GM21529 (cell line): ENCODE measurements around the gene CAST.

Experiments
- ATAC-seq: cut with Tn5 transposase; IDR thresholded peaks from one replicate; pipeline ENCODE4 v1.9.1; 2021; ENCODE audit not compliant: unreplicated experiment

CAST gene

DNA sequence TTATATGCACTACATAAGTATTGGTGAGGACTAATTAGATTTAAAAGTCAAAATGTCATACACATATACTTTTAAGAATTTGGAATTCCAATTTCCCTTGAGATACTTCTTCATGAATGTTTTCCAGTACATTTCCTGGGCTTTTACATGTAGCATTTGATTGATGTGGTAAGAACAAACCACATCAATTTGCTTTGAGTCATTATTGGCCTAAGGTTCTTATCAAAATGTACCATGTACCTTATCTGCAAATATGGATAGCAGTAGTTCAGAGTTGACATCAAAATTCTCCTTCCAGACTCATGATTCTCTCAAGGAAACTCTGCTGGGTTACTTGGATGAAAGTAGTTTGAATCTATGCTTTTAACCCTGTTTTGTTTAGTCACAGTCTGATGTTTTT, 2.5 kb downstream of the CAST start:
- no peak for ATAC-seq

DNA sequence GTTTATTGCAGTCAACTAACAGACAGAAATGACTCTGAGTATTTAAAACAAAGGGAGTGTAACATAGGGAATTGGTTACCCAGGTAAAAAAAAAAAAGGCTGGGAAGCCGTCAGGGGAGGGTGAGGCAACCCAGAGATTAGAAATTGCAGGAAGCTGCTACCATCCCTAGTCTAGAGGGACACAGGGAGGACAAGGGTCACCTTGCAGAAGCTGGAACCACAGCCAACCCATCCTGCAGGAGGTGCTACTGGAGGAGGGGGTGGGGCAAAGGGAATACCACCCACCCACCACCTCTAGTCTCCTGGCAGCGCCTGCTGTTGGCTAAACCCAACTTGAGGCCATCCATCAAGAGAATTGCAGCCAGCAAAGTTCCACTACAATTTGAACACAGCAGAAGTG, 6.5 kb downstream of the CAST start:
- ATAC-seq, result no peak

DNA sequence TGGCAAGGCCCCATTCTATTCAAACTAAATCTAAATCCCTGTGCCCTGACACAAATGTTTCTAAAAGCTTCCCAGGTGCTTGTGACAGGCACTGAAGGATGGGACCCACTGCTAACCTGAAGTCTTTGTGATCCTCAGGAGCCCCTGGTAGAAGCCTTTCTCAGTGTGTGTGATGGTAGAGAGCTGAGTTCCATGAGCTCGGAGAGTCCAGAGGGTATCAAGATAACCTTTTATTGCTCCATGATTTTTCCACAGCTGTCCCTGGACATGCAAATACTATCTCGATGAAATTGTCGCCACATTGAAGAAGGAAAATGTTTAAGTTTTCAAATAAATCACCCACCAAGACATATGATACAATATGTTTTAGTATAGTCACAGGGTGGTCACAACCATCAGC, 7.7 kb downstream of the CAST start:
- no peak for ATAC-seq

DNA sequence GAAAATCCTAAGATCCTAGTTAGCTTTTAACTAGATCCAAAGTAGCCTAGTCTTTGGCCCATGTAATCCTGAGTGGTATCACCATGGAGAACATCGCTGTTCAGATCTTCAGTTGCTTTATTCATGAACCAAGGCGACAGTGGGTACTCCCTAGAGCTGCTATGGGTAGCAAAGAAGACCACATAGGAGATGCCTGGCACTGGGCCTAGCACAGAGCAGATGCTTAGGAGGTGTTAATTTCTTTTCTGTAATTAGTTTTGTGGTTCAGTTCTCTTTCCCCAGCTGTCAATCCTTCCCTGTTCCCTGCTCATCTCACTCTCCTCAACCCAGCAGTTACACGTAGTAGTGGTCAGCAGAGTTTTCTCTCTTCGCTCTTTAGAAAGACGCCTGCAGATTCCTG, 9.3 kb downstream of the CAST start:
- ATAC-seq, result no peak

DNA sequence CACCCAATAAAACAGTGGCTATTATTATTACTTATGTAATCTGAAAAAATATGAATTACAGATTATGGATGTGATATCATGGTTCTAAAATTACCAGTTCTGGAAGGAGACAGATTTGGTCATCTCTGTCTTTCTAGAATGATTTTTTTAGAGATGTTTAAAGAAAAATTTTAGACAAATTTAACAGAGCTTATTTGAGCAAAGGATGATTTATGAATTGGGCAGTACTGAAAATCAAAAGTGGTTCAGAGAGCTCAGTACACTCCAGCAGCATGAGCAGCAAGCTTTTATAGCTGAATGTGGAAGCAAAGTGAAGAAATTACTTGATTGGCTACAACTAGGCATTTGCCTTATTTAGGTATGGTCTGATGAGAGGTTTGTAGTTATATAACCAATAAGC, 11.0 kb downstream of the CAST start:
- ATAC-seq, result no peak

- no peak for ATAC-seq
Measured at GRCh38 chr5:96675882-96676281, 13.7 kb downstream of the CAST start.

- no peak for ATAC-seq
Measured at GRCh38 chr5:96677496-96677895, 15.3 kb downstream of the CAST start.

DNA sequence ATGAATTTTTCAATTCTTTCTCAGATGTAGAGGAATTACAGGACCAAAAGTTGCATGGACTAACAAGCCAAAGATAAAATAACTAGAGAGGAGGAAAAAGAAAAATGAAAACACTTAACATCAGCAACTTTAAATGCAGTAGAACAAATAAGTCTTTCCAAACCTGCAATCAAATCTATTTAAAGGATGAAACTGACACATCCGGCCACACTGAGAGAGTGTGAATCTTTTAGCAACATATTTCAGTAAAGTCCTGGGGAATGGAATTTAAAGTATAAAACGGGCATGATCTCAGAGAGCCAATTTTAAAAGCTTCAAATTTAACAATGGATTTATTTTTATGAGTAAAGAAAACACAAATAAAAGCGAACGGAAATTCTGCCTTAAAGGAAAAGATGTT, 17.1 kb downstream of the CAST start:
- no peak for ATAC-seq

DNA sequence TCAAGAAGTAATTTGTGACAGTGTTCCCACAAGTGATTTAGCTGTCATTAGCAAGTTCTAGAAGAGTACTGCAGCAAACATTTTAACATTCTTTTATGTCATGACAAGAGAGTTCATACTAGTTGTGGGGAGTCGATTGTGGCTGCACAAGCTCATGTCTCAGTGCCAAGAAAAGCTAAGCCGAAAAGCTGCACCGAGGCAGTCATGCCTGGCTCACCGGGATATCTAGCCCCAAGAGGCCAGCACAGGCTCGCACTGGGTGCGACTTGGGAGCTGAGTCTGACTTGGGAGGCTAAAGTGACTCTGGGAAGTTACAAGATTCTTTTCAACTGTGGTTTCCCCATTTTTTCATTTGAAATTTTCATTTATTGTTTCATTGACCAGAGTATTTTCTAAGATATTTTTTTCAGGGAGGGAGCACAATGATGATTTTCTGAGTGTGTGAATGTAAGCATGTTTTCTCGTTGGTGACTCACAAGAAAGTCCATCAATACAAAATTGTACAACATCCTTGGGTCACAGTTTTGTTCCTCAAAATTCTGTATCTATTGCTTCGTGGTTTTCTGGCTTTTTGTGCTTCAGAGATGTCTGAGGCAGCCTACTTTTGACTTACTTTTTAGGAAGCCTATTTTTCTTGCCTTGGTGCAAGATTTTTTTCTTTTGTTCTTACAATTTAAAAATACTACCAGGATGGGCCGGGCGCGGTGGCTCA, 18.7 kb downstream of the CAST start:
- ATAC-seq, result no peak

GRCh38 chr5:96683392-96683791, 21.2 kb downstream of the CAST start:
- no peak for ATAC-seq

DNA sequence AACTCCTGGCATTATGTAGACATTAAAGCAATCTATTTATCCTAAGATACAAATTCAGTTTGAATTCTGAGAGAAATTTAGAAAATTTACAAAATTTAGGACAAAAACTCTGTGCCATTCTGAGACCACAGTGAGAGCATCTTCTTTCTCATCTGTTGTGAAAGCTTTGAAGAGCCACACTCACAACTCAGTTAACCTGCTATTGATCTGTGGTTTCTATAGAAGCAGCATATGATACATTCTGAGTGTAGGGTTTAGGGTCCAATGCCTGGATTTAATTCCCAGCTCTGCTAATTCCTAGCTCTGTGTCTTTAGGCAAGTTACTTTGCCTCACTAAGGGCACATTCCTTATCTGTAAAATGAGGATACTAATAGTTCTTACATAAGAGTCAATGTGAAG, 21.6 kb downstream of the CAST start:
- no peak for ATAC-seq

DNA sequence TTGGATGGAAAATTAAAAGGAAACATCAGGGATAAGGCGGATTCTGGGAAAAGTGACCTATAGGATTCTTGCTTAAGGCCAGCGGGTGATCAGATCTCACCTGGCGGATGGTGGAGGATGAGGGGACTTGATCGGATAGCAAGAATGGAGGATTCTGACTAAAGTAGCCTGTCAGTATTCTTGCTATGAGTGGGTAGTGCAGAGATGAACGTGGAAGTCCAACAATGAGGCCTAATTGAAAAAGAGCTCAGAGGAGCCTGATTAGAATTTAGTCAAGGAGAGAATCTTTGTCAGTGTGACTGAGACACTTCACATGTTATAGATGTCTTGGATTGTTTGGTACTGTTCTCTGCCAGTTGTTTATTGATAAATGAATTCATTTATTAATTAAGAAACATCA, 24.9 kb downstream of the CAST start:
- no peak for ATAC-seq

- peak; percentile 85 for ATAC-seq
Measured at GRCh38 chr5:96687812-96688453, 25.8 kb downstream of the CAST start.

DNA sequence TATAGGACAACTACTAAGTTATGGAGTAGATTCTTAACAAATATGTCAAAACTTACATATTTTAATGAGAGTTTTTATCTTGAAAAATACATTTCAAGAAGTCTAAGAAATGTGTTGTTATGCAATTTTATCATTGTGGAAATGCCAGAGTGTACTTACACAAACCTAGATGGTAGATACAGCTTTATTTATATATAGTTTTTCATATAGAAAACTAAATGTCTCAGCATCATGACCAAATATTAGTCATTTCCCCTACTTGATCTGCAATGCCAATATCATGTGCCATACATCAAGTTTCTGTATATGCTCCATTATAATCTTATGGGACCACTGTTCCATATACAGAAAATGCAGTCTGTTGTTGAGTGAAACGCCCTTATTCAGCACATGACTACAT, 28.7 kb downstream of the CAST start:
- no peak for ATAC-seq

- ATAC-seq, result no peak
Measured at GRCh38 chr5:96691503-96692303, 29.5 kb downstream of the CAST start.

GRCh38 chr5:96692441-96692840, 30.3 kb downstream of the CAST start:
- no peak for ATAC-seq

DNA sequence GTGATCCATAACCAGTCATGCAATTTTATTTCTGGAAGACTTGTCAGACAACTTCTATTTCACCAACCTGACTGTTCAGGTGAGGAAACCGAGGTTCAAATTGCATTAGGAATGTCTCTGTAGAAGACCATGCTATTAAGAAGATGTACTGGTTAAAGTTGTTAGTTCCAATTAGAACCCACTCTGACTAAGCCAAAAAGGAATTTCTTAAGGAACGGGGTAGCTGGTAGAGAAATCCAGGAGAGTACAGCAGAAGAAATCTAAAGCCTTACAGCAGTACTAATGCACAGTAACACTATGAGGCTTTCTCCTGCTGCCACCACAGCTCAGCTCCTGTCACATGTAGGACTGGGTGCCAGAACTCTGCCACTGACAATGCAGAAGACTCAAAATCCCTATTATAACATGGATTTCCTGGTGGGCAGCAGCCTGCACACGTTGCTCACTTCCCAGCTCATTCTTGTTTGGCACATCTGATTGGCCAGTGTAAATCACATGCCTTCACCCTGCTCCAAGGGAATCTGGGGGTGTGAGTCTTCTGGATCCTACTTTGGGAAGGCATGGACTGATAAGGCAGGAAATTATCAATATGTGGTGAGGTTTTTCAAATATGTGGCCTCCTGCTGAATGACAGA, 37.1 kb downstream of the CAST start:
- no peak for ATAC-seq

DNA sequence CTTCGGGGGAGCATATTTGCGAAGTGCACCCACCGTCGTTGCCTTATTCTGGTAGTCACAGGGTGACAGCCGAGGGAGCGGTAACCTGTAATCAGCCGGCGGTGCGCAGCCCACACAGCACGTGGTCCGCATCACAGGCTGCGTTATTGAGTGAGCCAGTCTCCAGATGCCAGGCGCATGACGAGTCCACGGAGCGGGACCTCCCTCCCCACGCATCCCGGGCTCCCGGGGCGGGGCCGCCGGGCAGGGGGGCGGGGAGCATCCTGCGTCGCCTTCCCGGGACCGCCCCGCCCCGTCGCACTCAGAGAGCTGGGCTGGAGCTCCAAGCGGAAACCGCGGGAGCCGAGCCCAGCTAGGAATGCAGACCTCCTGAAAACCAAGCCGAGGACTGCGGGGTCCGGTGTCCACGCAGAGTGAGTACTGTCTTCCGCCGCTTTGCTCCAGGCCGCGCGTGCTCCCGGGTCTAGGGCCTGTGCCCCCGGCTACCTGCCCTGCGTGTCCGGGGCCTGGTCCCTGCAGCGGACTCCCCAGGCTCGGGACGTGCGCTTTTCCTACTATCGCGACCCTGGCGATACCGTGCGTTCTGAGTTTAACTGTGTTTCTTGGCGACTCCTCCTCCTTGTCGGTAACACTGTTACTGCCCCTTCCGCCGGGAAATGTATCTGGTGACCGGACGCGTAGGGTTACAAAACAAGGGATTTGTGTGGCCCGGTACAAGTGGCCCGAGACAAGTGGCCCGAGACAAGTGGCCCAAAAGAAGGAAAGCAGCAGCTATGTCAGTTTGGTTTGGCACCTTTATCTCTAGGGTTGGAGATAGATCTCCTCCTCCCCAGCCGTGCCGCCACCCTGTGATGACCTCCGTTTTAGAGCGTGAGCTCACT, 40.6 kb downstream of the CAST start:
- peak; percentile 65 for ATAC-seq

DNA sequence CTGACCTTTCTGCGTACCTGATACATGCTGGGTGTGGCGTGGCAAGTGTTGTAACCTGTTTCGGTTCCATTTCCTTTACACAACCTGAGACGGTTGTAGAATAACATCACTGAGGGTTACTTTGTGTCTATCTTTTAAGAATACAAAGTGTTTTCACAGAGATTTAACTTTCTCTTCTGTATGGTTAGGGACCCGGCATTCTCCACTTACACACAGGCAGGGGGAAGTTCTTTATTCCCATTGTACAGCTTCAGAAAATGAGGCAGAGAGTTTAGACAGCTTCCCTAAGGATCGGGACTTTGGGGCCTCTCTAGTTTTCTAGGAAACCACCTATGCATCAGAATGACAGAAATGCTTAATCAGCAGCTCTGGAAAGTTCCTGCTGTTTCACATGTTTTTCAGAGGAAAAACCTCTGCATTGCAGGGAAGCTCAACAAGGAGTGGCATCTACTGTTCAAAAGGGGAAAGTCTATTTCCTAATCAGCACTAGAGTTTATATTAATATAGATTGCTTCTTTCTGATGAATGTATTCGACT, 41.3 kb downstream of the CAST start:
- ATAC-seq, result peak; percentile 80

DNA sequence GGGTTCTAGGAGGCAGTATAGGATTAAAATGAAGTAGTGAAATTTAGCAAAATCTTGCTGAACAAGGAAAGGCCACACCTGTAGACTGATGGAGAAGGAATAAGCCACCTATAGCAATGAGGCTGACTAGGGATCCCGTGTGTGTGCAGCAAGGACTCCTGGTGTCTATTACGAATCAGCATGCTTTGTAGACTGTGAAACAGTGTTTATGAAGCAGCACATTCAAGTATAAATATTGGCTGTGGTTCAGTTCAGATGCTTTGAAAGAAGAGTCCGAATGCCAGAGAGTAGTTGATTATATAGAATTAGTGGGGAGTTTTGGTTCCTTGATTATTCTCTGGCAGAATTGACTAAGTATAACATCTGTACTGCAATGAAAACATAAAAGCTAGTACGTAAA, 41.8 kb downstream of the CAST start:
- ATAC-seq, result no peak
